PC-3 (cell line): ENCODE results near the gene SGPL1.

Experiments used
- EZH2 ChIP-seq: fragments of 300-600 bp; sonication (generic); IDR thresholded peaks from one replicate; pipeline ENCODE4 v1.6.1; 2017; ENCODE audit warnings: antibody characterized with exemption, mild to moderate bottlenecking, low read length; ENCODE audit not compliant: unreplicated experiment
- TF ChIP-seq, protein P1 (sequence below): fragments of 300-600 bp; sonication (generic); conservative IDR thresholded peaks from 2 replicates; pipeline ENCODE4 v1.5.1; 2017; ENCODE audit warnings: antibody characterized with exemption, low read depth, mild to moderate bottlenecking, low read length

DNA sequence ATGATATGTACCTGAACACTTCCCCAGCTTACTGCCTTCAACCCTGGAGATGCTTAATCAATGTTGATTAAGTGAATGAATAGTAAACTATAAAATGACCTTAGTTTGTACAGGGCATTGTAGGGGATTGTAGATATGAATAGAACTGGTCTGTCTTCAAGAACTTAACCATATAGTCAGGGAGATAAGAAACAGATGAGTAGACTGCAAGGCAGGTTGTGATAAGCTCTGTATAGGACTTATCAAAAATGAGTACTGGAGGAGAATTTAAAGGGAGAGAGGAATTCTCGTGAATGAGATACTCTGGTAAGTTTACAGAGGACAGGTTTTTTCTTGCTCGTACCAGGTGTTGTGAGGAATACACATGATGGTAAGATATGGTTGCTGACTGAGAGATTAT lies 27.6 kb downstream of the SGPL1 start:
- TF ChIP-seq, protein P1, sequence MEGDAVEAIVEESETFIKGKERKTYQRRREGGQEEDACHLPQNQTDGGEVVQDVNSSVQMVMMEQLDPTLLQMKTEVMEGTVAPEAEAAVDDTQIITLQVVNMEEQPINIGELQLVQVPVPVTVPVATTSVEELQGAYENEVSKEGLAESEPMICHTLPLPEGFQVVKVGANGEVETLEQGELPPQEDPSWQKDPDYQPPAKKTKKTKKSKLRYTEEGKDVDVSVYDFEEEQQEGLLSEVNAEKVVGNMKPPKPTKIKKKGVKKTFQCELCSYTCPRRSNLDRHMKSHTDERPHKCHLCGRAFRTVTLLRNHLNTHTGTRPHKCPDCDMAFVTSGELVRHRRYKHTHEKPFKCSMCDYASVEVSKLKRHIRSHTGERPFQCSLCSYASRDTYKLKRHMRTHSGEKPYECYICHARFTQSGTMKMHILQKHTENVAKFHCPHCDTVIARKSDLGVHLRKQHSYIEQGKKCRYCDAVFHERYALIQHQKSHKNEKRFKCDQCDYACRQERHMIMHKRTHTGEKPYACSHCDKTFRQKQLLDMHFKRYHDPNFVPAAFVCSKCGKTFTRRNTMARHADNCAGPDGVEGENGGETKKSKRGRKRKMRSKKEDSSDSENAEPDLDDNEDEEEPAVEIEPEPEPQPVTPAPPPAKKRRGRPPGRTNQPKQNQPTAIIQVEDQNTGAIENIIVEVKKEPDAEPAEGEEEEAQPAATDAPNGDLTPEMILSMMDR = no peak
- TF ChIP-seq EZH2 = no peak
